ENCODE measurements around the gene TPD52L2.
A peak's percentile ranks its signal among the peaks of the same experiment; 100 is the strongest.
"Not testable (repeated sequence)": the region's sequence is repeated elsewhere in the genome, so short reads cannot be mapped to it uniquely, and the experiment has no call there.

The TPD52L2 gene

DNA sequence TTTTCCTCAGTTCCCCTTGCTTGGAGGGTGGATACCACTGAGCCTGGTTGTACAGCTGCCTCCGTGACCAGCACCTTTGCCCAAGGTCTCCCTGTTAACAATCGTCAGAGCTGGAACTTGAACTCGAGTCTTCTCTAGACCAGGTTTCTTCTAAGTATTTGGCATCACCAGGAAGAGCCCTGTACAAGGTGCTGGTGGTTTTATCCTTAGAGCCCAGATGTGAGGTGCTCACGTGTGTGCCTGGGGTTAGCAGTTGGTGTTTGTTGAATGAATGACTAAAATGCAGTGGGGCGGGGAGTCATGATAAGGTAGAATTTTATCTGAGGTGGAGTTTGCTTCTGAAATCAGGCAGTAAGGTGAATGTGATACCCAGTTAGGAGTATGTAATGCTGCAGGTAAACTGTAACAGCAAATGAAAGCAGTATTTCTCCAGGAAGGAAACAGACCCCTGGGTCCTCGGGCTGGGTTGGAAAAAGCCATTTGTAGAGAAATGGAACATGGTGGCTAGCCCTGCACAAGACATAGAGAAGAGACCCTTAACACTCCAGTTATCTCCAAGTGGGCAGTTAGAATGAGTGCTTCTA, 33.0 kb downstream of the TPD52L2 start:
- no peak for DNase-seq

DNA sequence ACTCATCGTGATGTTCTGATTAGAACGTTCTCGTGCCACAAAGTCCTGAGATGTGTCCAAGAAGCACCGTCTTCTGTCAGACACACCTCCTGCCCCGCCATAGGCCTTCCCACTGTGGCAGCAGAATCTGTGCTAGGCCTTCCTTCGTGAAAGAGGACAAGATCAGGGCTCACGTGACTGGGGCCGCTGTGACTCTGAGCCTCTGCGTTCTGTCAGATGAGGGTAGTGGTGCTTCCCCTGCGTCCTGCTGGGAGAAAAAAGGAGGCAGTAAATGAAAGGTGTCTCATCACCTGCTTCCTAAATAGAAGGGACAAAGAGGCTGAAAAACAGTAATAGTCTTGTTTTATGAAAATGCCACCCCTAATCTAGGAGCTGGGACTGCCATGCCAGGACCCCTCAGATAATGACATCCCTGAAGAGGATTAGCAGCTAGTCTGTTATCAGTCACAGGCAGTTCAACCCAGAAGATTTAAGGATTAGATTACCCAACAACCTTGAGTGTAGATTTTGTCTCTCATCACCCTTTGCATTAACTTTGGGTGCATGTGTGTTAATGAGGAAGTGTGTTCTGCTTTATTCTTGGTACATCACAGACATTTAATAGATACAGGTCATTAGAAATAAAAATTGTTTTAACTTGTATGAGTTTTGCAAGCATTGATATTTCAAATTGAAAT, 34.0 kb downstream of the TPD52L2 start:
- DNase-seq = no peak

DNA sequence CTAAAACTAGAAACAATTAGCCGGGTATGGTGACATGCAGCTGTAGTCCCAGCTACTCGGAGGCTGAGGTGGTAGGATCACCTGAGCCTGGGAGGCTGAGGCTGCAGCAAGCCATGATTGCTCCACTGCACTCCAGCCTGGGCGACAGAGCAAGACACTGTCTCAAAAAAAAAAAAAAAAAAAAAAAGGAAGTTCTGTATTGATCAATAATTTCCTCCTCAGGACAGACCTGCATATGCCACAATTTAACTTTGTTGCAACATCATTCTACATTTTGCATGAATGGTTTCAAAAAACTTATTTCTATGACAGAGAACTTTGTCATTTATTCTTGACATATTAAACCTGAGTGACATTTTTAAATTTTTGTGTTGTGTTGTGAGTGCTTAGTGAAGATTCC, 35.3 kb downstream of the TPD52L2 start:
- DNase-seq = no peak

DNA sequence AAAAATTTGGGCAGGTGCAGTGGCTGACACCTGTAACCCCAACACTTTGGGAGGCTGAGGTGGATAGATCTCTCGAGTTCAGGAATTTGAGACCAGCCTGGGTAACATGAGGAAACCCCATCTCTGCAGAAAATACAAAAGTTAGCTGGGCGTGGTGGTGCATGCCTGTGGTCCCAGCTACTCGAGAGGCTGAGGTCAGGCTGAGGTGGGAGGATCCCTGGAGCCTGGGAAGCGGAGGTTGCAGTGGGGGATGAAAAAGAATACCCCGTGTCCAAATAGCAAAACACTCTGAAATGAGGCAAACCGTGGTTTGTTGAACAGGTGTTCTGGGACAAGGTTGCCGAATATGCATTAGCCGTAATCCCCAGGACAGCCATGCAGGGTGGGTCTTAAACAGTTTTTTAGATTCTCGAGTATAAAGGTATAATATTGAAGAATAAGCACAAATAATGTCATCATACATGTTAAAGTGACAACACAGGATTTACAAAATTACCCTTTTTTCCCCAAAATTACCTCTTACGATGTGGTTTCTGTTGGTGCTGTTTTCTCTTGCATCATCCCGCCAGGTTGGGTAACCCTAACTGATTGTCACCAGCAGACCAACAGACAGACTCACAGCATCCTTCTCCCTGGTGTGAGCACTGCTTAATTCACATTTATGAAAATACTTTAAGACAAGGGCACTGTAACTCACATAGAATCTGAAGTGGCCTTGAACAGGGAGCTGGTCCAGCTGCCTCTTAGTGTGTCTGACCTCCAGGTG, 38.9 kb downstream of the TPD52L2 start:
- no peak for DNase-seq

DNA sequence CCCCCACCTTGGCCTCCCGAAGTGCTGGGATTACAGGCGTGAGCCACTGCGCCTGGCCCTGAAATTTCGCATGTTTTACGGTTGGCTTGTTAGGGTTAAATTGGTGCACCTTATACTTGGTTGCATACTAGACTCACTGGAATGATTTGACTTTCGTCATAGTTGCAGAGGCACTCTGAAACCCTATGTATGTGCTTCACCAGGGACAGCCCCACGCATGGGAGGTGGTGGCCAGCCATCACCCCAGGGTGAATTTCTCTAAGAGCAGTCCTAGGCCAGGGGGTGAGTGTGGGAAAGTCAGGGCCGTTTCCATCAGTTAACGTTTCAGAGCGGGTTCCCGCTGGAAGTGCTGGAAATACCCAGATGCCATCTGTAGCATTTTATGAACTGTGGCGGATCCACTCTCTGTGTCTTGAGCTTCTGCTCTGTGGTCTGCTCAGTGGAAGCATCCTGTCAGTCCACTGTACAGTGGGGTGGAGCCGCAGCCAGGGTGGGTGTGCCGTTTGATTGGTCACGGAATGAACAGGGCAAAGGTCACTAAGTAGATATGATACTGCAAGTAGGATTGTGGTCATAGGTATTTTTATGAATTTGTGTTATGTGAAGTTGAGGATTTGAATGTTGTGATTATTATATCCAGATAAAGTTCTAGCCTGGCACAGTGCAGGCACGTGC, 43.1 kb downstream of the TPD52L2 start:
- DNase-seq = no peak

DNA sequence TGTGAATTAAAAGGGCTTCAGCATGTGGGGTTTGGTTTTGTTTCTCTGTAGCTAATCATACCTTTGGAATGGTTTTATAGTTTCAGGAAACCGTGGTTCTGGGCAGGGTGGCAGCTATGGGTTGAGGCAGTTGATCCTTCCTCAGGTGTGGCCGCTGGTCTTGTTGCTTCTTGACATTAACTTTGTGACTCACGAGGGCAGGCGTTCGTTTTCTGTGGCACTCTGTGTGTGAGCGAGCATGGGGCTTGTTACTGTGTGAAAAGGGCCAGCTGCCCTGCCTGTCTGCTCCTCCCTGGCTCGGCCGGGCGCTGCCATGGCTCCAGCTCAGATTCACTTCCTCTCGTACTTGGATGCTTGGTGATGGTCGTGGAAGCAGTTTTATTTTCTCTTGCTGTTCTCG, 46.1 kb downstream of the TPD52L2 start:
- peak in 1 of 2 donors; percentile 48 for DNase-seq

DNA sequence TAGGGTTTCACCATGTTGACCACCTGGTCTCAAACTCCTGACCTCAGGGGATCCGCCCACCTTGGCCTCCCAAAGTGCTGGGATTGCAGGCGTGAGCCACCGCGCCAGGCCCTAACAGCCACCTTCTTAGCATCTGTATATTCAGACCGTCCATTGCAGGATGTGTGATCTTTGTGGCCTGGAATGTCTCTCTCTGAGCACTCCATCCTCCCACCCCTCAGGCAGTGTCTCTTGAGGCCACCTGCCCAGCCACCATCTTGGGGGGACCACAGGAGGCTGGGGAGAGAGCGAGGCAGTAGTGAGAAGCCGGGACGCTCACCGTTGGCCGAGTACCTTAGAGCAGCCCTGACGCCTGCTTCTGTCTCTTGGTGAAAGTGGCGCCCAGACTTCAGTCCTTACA, 48.7 kb downstream of the TPD52L2 start:
- no peak for DNase-seq

DNA sequence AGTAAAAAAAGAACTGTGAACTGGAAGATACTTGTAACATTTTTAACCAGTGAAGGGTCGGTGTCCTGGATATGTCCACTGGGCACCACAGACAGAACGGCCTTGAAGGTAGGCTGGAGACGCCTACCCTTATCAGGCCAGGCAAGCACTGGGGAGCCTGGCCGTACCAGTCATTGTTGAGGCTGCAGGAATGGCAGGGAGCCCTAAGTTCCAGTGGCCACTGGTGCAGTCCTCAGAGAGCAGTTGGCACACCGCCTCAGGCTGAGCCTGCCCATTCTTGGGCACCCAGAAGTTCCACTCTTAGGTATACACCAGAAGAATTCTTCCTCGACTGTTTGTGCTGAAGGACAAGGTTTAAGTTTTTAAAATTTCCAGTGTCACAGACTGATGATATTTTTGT, 50.4 kb downstream of the TPD52L2 start:
- peak; percentile 14 to 68 for DNase-seq

DNA sequence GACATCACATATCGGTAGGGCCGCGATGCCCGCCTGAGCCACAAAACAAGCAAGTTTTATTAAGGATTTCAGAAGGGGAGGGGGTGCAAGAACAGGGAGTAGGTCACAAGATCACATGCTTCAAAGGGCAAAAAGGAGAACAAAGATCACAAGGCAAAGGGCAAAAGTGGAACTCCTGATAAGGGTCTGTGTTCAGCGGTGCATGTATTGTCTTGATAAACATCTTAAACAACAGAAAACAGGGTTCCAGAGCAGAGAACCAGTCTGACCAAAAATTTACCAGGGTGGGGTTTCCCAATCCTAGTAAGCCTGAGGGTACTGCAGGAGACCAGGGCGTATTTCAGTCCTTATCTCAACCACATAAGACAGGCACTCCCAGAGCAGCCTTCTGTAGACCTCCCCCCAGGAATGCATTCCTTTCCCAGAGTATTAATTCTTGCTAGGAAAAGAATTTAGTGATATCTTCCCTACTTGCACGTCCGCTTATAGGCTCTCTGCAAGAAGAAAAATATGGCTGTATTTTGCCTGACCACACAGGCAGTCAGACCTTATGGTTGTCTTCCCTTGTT, 51.4 kb downstream of the TPD52L2 start:
- not testable (repeated sequence) for DNase-seq

DNA sequence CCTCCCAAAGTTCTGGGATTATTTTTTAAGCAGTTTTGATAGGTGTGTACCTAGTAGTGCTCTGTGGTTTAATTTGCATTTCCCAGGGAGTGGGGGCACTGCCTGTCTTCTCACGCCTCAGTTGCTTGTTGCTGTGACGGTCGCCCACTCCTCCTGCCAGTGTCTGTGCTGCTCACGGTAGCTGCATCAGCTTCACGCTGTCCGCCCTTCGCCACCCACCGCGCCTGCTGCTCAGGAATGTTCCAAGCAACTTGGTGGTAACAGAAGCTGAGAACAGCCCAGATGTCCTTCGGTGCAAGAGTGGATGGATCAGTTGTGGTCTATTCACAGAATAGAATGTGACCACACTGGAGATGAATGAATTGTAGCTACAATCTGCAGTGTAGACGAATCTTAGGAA, 52.7 kb downstream of the TPD52L2 start:
- no peak for DNase-seq

DNA sequence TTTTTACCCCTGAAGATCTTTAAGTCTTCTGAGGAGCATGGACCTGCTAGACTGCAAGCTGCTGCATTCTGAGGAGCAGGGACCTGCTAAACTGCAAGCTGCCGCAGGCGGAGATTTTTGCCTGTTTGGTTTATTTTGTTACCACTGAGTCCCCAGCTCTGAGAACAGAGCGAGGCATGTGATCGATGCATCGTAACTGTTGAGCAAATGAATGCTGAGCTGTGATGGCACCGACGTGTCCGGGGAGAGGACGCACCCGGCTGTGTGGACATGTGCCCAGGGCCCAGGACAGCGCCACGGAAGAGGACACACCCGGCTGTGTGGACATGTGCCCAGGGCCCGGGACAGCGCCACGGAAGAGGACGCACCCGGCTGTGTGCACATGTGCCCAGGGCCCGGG, 54.1 kb downstream of the TPD52L2 start:
- DNase-seq = peak in 1 of 2 donors; percentile 47

DNA sequence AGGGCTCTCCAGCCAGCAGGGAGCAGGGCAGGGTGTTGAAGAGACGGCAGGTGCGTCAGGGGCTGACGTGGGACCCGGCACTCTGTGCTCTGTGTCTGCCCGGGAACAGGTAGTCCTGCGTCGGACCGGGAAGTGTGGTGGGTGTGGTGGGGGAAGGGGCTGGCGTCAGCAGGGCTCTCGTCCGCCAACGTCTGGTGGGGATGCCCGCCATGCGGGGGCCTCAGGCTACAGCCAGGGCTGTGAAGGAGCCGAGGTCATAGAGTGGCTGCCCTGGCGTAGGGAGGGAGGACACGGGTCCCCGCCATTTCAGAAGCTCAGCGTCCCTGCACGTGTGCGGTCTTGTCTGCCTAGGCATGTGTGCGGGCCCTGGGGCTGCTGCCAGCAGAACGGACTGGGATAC, 55.2 kb downstream of the TPD52L2 start:
- DNase-seq = no peak

DNA sequence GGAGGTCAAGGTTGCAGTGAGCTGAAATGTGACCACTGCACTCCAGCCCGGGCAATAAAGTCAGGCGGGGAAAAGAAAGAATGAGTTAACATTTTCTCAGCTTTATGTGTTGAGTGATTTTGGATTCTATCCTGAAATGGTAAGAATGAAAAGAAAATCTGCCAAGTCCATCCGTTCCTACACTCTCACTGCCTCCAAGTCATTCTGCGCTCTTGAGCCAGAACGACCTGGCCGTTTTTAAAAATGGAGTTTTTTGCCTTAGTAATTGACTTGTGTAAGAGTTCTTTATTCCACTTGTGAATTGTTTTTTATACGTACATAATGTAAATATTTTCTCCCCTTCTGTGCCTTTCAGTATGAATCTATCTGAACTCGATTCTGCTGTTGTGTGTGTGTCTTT, 58.6 kb downstream of the TPD52L2 start:
- DNase-seq = no peak

DNA sequence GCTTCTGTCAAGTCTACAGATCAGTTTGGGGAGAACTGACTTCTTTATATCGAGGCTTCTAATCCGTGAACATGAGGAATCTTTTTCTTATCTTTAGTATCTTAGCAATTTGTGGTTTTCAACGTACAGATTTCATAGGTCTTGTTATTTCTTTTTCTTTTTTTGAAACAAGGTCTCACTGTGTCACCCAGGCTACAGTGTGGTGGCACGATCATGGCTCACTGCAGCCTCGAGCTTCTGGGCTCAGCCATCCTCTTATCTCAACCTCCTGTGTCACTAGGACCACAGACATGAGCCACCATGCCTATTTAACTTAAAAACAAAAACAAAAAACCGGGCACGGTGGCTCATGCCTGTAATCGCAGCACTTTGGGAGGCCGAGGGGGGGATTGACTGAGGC, 59.2 kb downstream of the TPD52L2 start:
- no peak for DNase-seq

DNA sequence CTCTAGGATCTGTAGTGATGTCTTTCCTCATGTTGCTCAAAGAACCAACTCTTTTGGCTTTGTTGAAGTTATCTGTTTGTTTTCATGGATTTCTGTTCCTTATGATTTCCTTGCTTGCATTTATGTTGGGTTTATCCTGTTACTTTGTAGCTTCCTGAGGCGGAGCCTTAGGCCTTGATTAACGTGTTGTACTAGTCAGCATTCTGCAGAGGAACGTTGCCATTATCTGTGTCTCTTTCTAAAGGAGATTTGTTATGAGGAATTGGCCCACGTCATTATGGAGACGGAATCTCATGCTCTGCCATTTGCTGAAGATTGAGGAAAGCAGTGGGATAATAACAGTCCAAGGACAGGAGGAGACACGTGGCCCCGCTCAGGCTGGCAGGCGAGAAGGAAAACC, 61.2 kb downstream of the TPD52L2 start:
- DNase-seq = no peak

DNA sequence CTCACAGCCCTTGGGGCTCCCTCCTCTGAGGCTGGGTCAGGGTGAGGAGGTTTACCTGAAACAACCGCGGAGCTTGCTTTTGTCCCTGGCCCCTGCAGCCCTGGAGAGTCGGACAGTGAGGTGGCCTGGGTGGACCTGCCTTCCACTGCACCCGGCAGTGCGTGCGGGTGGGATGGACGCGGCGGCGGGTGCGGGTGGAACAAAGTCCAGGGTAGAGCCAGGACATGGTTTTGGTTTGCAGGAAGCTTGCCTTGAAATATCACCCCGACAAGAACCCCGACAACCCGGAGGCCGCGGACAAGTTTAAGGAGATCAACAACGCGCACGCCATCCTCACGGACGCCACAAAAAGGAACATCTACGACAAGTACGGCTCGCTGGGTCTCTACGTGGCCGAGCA, 64.0 kb downstream of the TPD52L2 start:
- DNase-seq = no peak

DNA sequence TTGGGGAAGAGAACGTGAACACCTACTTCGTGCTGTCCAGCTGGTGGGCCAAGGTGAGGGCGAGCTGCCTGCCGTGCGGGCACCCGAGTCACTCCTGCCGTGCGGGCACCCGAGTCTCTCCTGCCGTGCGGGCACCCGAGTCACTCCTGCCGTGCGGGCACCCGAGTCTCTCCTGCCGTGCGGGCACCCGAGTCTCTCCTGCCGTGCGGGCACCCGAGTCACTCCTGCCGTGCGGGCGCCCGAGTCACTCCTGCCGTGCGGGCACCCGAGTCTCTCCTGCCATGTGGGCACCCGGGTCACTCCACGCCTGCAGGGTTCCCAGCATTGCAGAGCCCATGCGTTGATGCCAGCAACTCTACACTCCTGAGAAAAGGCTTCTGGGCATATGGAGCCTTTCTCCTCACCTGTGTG, 64.4 kb downstream of the TPD52L2 start:
- DNase-seq = not testable (repeated sequence)

DNA sequence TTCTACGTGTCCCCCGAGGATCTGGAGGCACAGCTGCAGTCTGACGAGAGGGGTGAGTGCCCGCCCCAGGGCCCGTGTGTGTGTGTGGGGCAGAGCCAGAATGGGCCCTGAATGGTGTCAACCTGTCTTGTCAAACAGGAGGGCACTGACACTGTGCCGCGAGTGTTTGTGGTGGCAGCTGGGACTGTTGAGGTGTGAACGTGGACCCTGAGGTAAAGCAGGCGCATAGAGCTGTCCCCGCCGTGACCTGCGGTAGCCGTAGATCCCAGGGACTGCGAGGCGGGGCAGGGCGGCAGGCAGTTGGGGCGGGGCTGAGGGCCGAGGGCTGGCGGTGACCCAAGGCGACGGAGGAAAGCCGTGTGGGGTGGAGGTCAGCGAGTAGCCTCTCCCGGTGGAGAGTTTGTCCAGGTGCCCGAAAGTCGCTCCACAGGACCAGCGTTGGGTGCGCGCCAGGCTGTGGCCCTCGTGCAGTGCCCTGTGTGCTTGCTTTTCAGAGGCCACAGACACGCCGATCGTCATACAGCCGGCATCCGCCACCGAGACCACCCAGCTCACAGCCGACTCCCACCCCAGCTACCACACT, 66.0 kb downstream of the TPD52L2 start:
- DNase-seq = no peak

DNA sequence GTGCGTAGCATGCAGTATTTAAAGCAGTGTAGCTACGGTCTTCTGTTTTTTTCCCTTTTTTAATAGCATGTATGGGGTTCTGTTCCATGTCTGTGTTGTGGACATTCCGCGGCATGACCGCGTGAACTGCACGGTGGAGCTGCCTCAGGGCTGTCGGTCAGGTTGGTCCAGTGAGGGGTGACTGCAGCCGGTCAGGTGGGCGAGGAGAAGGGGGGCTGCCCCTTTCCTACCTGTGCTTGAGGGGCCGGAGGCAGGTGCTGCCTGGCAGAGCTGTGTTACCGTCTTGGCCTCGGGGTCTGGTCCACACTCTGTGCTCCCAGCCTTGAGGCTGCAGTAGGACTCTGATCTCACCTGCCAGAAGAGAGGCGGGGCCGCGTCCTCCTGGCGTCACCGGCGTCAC, 66.7 kb downstream of the TPD52L2 start:
- no peak for DNase-seq

DNA sequence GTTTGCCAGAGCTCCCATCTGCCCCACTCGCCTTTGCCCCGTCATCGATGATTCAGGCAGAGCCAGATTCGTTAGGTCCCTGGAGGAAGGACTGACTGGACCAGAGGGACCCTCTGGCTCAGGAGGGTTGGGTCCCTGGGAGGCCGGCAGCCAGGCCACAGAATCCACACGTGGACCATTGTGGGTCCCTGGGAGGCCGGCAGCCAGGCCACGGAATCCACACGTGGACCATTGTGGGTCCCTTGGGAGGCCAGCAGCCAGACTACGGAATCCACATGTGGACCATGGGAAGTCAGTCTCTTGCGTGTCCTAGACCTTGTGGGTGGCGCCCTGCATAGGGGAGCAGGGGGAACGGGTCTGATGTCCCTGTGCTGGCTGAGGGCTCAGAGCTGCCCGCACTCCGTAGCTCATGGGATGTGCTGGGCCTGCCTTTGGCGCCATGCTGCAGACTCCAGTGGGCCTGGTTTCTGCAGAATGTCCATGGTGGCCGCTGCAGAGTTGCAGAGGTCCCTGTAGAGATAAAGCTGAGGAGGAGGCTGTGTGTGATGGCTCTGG, 67.6 kb downstream of the TPD52L2 start:
- DNase-seq = no peak

DNA sequence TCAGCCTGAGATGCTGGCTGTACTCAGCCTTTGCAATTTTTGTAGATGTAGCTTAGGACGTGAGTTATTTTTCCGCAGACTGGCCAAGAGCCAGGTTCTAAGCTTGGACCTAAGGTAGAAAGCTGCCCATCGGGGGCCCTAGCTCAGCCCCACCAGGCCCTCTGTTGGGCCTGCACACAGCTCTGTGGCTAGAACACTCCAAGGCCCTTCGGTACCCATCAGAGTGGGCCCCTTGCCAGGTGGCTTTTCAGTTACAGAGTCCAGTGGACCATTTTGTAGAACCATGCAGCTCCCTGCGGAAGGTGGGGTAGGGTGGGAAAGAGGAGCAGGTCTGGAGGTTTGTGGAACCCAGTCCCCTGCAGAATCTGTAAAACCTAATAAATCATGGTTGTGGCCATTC, 68.6 kb downstream of the TPD52L2 start:
- no peak for DNase-seq

DNA sequence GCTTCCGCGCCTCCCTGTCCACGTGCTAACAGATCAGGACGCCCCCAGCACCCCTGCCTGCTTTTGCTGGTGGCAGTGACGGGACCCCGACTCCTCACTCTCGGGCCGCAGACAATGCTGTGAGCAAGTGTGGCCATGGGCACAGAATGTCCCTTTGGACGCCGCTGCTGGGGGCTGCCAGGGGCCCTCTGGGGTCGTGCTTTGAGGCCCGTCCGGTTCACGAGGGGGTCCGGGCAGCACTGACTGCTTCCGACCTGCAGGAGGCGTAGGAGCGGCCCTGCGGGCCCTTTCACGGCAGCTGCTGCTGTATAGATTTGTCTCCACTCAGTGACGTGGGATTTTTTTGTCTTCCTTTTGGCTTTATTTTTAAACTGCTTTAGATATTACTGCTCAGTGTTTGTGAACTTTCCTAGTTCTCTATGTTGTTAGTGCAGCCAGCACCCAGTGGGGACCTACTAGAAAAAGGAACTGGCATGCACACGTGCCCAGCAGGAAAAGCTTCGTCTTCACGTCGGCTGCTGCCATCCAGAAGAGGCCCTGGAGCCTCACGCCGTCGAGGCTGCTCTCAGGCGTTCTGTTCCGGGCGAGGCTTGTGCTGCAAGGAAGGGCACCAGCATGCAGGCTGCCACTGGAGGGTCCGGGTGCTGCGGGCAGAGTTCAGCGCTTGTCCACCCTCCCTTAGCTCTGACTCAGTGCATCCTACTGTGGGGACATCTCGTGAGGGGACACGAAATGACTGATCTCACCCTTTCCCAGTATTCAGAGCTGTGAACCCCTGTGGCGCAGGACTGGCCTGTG, 69.4 kb downstream of the TPD52L2 start:
- DNase-seq = no peak

Measured in hippocampal formation (tissue), 2 donors.